ENCODE data around the gene FCN1. TPM values are rescaled to one million over a fixed set of nuclear protein-coding genes. Genes with fewer than 3 reads are reported as not detected.

Gene FCN1
- total RNA-seq, 1 donor from 2014 or later: not detected

DNA sequence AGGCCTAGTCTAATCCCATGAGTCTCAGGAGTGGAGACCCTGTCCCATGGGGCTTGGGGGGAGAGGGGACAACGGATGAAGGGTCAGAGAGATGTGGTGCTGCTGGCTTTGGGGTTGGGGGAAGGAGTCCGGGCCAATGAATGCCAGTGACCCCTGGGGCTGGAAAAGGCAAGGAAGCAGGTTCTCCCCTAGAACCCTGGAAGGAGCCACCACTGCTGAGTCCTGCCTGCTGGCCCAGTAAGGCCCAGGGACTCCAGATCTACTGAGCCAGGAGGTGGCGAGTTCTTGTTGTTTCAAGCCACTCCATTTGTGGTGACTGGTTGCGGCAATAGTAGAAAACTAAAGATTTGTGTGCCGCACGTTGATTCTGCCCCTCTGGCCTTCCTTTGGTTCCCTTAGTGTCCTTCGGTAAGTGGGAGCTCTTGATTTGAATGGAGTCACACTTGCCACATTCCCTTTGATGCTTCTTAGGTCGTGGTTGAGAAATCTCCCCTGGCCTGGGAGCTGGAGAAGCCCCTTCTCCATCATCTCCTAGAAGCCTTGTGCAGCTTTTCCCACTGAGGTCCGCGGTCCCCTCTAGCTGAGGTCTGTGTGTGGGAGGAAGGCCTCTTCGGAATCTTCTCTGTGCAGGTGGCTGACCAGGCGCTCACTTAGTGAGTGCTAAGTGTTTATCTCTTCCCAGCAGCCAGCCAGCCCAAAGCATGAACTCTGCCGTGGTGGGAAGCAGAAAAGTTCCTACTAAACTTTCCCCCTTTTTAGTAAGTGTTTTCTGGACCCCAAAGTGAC is 9.0 kb downstream of the FCN1 start:
- Mint-ChIP-seq H3K4me1 (ENCODE audit: unreplicated experiment) (no peaks in the 10 kb centered on the region), H3K27ac (no peak overlapping the region), H3K9me3 (no peaks in the 10 kb centered on the region), H3K4me3 (no peak overlapping the region), H3K27me3 (peaks cover 10% of the 10 kb centered on the region), H3K36me3 (no peaks in the 10 kb centered on the region)
- peak; percentile 47 for DNase-seq (ENCODE audit: extremely low spot score, unreplicated experiment)
- TF ChIP-seq, protein P1, sequence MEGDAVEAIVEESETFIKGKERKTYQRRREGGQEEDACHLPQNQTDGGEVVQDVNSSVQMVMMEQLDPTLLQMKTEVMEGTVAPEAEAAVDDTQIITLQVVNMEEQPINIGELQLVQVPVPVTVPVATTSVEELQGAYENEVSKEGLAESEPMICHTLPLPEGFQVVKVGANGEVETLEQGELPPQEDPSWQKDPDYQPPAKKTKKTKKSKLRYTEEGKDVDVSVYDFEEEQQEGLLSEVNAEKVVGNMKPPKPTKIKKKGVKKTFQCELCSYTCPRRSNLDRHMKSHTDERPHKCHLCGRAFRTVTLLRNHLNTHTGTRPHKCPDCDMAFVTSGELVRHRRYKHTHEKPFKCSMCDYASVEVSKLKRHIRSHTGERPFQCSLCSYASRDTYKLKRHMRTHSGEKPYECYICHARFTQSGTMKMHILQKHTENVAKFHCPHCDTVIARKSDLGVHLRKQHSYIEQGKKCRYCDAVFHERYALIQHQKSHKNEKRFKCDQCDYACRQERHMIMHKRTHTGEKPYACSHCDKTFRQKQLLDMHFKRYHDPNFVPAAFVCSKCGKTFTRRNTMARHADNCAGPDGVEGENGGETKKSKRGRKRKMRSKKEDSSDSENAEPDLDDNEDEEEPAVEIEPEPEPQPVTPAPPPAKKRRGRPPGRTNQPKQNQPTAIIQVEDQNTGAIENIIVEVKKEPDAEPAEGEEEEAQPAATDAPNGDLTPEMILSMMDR (conservative IDR thresholded peaks at IDR 0.05): no peak

DNA sequence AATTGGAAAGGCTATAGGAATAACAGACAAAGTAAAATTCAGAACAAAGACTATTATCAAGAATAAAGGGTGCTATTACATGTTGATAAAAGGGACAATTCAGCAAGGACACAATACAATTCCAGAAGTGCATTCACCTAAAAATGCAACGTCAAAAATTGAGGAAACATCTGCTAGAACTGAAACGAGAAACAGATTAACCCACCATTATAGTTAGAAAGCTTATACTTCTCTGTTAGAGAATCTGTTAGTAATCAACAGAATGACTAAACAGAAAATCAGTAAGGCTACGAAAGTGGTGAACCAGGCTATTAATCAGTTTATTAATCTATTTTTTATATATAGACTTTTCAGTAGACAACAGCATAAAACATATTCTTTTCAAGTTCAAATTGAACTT is 14.8 kb downstream of the FCN1 start:
- TF ChIP-seq, protein P1 (conservative IDR thresholded peaks at IDR 0.05): no peak
- Mint-ChIP-seq H3K36me3 (no peaks in the 10 kb centered on the region), H3K4me3 (no peak overlapping the region), H3K27me3 (peaks cover 10% of the 10 kb centered on the region), H3K27ac (no peak overlapping the region), H3K9me3 (no peaks in the 10 kb centered on the region), H3K4me1 (ENCODE audit: unreplicated experiment) (no peaks in the 10 kb centered on the region)
- no peak for DNase-seq (ENCODE audit: extremely low spot score, unreplicated experiment)

DNA sequence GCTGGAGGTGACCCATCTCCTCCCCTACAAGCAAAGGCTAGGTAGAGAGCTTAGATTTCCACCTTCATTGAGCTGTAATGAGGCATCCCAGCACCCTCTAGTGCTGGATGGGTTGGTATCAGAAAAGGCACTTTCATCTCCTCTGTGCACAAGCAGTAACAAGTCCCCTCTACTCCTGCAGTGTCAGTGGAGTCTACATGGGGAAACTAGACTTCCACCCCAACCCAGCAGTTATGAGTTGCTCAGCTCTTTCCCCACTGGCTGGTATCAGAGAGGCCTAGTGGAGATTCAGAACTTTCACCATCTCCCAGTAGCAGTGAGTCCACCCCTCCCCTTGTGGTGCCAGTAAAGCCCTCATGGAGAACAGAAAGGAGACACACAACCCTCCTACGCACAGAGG is 17.9 kb downstream of the FCN1 start:
- no peak overlapping the region for H3K27ac Mint-ChIP-seq
- H3K4me3 Mint-ChIP-seq: no peak overlapping the region
- TF ChIP-seq, protein P1 (conservative IDR thresholded peaks at IDR 0.05): no peak
- no peaks in the 10 kb centered on the region for H3K4me1 Mint-ChIP-seq (ENCODE audit: unreplicated experiment)
- DNase-seq (ENCODE audit: extremely low spot score, unreplicated experiment): peak; percentile 13
- no peaks in the 10 kb centered on the region for H3K9me3 Mint-ChIP-seq
- peaks cover 13% of the 10 kb centered on the region for H3K27me3 Mint-ChIP-seq
- no peaks in the 10 kb centered on the region for H3K36me3 Mint-ChIP-seq

DNA sequence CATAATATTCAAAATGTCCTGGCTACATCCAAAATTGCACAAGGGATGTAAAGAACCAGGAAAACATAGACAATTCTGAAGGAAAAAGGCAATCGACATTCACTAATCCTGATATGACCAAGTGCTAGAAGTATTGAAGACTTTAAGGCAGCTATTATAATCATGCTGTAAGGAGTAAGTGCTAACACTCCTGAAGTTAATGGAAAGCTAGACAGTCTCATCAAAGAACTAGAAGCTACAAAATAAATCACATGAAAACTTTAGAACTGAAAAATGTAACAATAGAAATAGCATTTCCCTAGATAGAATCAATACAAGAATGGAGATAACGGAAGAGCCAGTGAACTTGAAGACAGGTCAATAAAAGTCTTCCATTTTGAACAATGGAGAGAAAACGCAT is 18.5 kb downstream of the FCN1 start:
- Mint-ChIP-seq H3K27ac (no peak overlapping the region), H3K36me3 (no peaks in the 10 kb centered on the region), H3K27me3 (peaks cover 12% of the 10 kb centered on the region), H3K4me3 (no peak overlapping the region), H3K4me1 (ENCODE audit: unreplicated experiment) (no peaks in the 10 kb centered on the region), H3K9me3 (no peaks in the 10 kb centered on the region)
- TF ChIP-seq, protein P1 (conservative IDR thresholded peaks at IDR 0.05): no peak
- DNase-seq (ENCODE audit: extremely low spot score, unreplicated experiment): no peak

DNA sequence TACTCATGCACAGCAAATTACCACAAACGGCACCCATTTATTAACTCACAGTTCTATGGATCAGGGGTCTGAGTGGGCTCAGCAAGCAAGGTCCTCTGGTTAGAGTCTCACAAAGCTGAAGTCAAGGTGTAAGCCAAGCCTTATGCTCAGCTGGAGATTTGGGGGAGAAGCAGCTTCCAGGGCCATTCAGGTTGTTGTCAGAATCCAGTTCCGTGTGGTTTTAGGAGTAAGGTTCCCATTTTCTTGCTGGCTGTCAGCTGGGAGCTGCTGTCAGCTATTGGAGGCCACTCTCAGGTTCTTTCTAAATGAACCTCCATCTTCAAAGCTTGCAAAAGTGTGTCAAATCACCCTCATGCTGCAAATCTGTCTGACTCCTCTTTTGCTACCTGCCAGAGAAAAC is 19.4 kb downstream of the FCN1 start:
- TF ChIP-seq, protein P1 (conservative IDR thresholded peaks at IDR 0.05): no peak
- H3K4me1 Mint-ChIP-seq (ENCODE audit: unreplicated experiment): no peaks in the 10 kb centered on the region
- H3K4me3 Mint-ChIP-seq: no peak overlapping the region

More for the DNA sequence above, 19.4 kb downstream of the FCN1 start:
- no peak overlapping the region for H3K27ac Mint-ChIP-seq
- H3K27me3 Mint-ChIP-seq: peaks cover 6% of the 10 kb centered on the region
- H3K36me3 Mint-ChIP-seq: no peaks in the 10 kb centered on the region
- H3K9me3 Mint-ChIP-seq: no peaks in the 10 kb centered on the region
- DNase-seq (ENCODE audit: extremely low spot score, unreplicated experiment): no peak
